Caco-2 (cell line): ENCODE measurements around the gene DNAH2. TPM values are rescaled to one million over a fixed set of nuclear protein-coding genes. Genes with fewer than 3 reads are reported as not detected.
A peak's percentile ranks its signal among the peaks of the same experiment; 100 is the strongest.

Experiments
- BruUV-seq: library from RNA; stranded (reverse); fragments of 400-500 nt; replicated peaks from 2 replicates; lab custom pipeline; 2021; lab: Mats Ljungman, UMichigan
- CTCF ChIA-PET: fragments of 300-600 bp; sonication (Branson Sonifier 250); formaldehyde crosslinking; loops from one replicate; lab custom pipeline; 2022; ENCODE audit warnings: antibody characterized with exemption; lab: Charles Lee
- POLR2A ChIA-PET: fragments of 300-600 bp; sonication (Branson Sonifier 250); formaldehyde crosslinking; loops from one replicate; lab custom pipeline; 2022; ENCODE audit warnings: antibody characterized with exemption; lab: Charles Lee
- DNase-seq, 2 experiments: peaks; one replicate each; pipeline versions ENCODE4 v3.0.0 to v3.0.0-alpha.2; 2020 to 2022
- H3K27me3 ChIP-seq: replicated peaks from 2 replicates; pipeline ENCODE4 v1.6.0; 2011; ENCODE audit warnings: low read length; ENCODE audit not compliant: control insufficient read depth, insufficient read depth
- H3K36me3 ChIP-seq: 2 replicates; pipeline ENCODE4 v1.5.1; 2011; ENCODE audit warnings: low read length; ENCODE audit not compliant: control insufficient read depth, insufficient read depth
- H3K4me1 ChIP-seq: fragments of 250-450 bp; sonication (Bioruptor Pico); 2 replicates; pipeline ENCODE4 v1.5.1; 2020; ENCODE audit warnings: mild to moderate bottlenecking
- H3K4me3 ChIP-seq: 2 replicates; pipeline ENCODE4 v1.5.1; 2011; ENCODE audit warnings: low read depth, mild to moderate bottlenecking, control low read depth, low read length
- H3K9me3 ChIP-seq: fragments of 250-450 bp; sonication (Bioruptor Pico); 2 replicates; pipeline ENCODE4 v1.5.1; 2020; ENCODE audit warnings: mild to moderate bottlenecking, moderate library complexity
- H3K27ac Mint-ChIP-seq: one replicate; pipeline ENCODE4 v1.8.0; 2022; ENCODE audit warnings: mixed read lengths; ENCODE audit not compliant: unreplicated experiment
- H3K27me3 Mint-ChIP-seq: one replicate; pipeline ENCODE4 v1.8.0; 2022; ENCODE audit warnings: mixed read lengths; ENCODE audit not compliant: insufficient read depth, unreplicated experiment
- H3K36me3 Mint-ChIP-seq: one replicate; pipeline ENCODE4 v1.8.0; 2022; ENCODE audit warnings: mild to moderate bottlenecking, mixed read lengths; ENCODE audit not compliant: insufficient read depth, unreplicated experiment
- H3K4me1 Mint-ChIP-seq: one replicate; pipeline ENCODE4 v1.8.0; 2022; ENCODE audit warnings: low read depth, mixed read lengths; ENCODE audit not compliant: unreplicated experiment
- H3K4me3 Mint-ChIP-seq: one replicate; pipeline ENCODE4 v1.8.0; 2022; ENCODE audit warnings: mild to moderate bottlenecking, moderate library complexity, mixed read lengths; ENCODE audit not compliant: unreplicated experiment
- H3K9me3 Mint-ChIP-seq: one replicate; pipeline ENCODE4 v1.8.0; 2022; ENCODE audit warnings: mixed read lengths; ENCODE audit not compliant: unreplicated experiment
- intact Hi-C: fragments of 100-400 bp; cut with micrococcal nuclease; formaldehyde crosslinking; loops from one replicate; pipeline ENCODE4 v1.10.0; 2022; ENCODE audit not compliant: unreplicated experiment
- total RNA-seq: library from RNA; stranded (reverse); gene quantifications from 2 replicates; pipeline ENCODE4 v1.2.3, GENCODE V29; 2022
- TF ChIP-seq, protein P1 (sequence below), 2 experiments: fragments of 200-600 bp in 1 of 2; IDR thresholded peaks; 1 replicate in 1 of 2; 2 replicates in 1 of 2; pipeline versions ENCODE4 v1.5.1 to v1.8.0; 2011 to 2022; ENCODE audit warnings: antibody characterized with exemption in 1 of 2, control low read depth in 1 of 2, inconsistent platforms in 1 of 2, low read depth in 1 of 2, low read length in 1 of 2, mild to moderate bottlenecking in 1 of 2, moderate library complexity in 1 of 2; ENCODE audit not compliant: insufficient read depth in 1 of 2, severe bottlenecking in 1 of 2, unreplicated experiment in 1 of 2

The DNAH2 gene
- total RNA-seq, 1 experiment from 2014 or later = 1.9 TPM

DNA sequence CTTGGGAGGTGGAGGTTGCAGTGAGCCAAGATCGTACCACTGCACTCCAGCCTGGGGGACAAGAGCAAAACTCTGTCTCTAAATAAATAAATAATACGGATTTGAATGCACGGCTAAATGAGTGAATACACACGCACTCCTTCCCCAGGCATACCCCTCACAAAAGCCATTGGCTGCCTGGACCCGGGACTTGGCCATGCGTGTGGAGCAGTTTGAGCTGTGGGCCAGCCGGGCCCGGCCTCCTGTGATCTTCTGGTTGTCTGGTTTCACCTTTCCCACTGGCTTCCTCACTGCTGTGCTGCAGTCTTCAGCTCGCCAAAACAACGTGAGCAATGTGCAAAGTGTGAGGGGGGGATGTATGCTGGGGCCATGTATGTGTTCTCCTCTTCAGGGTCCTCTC lies 114.9 kb downstream of the DNAH2 start:
- peaks cover 5% of the 10 kb centered on the region for H3K4me1 Mint-ChIP-seq
- POLR2A ChIA-PET = no interaction called here
- TF ChIP-seq, protein P1, sequence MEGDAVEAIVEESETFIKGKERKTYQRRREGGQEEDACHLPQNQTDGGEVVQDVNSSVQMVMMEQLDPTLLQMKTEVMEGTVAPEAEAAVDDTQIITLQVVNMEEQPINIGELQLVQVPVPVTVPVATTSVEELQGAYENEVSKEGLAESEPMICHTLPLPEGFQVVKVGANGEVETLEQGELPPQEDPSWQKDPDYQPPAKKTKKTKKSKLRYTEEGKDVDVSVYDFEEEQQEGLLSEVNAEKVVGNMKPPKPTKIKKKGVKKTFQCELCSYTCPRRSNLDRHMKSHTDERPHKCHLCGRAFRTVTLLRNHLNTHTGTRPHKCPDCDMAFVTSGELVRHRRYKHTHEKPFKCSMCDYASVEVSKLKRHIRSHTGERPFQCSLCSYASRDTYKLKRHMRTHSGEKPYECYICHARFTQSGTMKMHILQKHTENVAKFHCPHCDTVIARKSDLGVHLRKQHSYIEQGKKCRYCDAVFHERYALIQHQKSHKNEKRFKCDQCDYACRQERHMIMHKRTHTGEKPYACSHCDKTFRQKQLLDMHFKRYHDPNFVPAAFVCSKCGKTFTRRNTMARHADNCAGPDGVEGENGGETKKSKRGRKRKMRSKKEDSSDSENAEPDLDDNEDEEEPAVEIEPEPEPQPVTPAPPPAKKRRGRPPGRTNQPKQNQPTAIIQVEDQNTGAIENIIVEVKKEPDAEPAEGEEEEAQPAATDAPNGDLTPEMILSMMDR (IDR thresholded peaks at IDR 0.05; ENCODE audit: insufficient read depth in 1 of 2, low read depth in 1 of 2, low read length in 1 of 2, severe bottlenecking in 1 of 2, unreplicated experiment in 1 of 2) = no peak
- no peak overlapping the region for H3K4me3 ChIP-seq
- DNase-seq = no peak
- H3K9me3 Mint-ChIP-seq = no peaks in the 10 kb centered on the region
- no peak overlapping the region for H3K27ac Mint-ChIP-seq
- H3K27me3 Mint-ChIP-seq = no peaks in the 10 kb centered on the region
- no peaks in the 10 kb centered on the region for H3K36me3 ChIP-seq
- CTCF ChIA-PET = interaction anchor here (0.6 to 0.9 kb wide), 2 partner anchors 25 to 89 kb away, joined by 3 to 8 read pairs; partner anchors contain the start of gene NAA38
- H3K9me3 ChIP-seq = no peaks in the 10 kb centered on the region
- H3K4me1 ChIP-seq = 0 out of 2 replicates have a peak, but pooled peaks cover 5% of the 10 kb centered on the region
- intact Hi-C loops = no loop called here
- H3K4me3 Mint-ChIP-seq = no peak overlapping the region
- no peaks in the 10 kb centered on the region for H3K27me3 ChIP-seq
- BruUV-seq = no TSS peak
- peaks cover 31% of the 10 kb centered on the region for H3K36me3 Mint-ChIP-seq

DNA sequence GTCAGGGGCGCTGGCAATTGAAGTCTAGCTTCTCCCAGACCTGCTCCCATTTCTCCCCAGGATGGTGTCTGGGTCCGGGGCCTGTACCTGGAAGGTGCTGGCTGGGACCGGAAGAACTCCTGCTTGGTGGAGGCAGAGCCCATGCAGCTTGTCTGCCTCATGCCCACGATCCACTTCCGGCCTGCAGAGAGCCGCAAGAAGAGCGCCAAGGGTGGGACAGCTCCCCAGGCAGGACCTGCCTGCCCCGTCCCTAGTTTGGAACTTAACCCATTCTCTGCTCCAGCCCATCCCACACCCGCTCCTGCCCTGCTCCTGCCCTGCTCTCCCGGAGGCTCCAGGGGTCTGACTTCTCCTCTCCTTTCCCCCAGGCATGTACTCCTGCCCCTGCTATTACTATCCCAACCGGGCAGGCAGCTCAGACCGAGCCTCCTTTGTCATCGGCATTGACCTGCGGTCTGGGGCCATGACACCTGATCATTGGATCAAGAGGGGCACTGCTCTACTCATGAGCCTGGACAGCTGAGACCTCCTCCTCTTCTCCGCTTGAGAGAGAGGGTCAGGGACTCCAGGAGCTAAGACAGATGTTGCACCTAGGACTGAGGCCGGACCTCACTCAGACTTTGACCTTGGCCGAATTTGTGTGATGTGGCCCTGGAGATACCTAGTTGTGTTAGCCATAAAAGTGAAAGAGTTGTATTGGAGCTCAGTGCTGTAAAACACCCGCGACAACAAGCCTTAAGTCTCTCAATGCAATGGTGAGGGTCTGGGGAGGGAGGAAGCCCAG lies 115.7 kb downstream of the DNAH2 start:
- Mint-ChIP-seq H3K4me3 (peak overlapping the region; percentile 98), H3K4me1 (peaks cover 5% of the 10 kb centered on the region), H3K36me3 (peaks cover 31% of the 10 kb centered on the region), H3K9me3 (no peaks in the 10 kb centered on the region), H3K27me3 (no peaks in the 10 kb centered on the region), H3K27ac (peak overlapping the region; percentile 99)
- intact Hi-C loops = loop anchor here (1.0 kb wide), 1 partner anchor 8 kb away; no protein-coding TSS in a partner anchor
- ChIA-PET CTCF (interaction anchor here (0.6 to 1.4 kb wide), 5 partner anchors 24 to 100 kb away, joined by 3 to 8 read pairs (median 5); partner anchors contain the start of gene NAA38), POLR2A (interaction anchor here (0.5 to 1.0 kb wide), 3 partner anchors 24 to 182 kb away, joined by 3 to 4 read pairs (median 3); partner anchors contain the start of gene NAA38)
- no peak for DNase-seq
- TF ChIP-seq, protein P1 (IDR thresholded peaks at IDR 0.05; ENCODE audit: insufficient read depth in 1 of 2, low read depth in 1 of 2, low read length in 1 of 2, severe bottlenecking in 1 of 2, unreplicated experiment in 1 of 2) = no peak
- BruUV-seq = no TSS peak
- Histone ChIP-seq H3K9me3 (no peaks in the 10 kb centered on the region), H3K36me3 (no peaks in the 10 kb centered on the region), H3K4me3 (peak overlapping the region; percentile 24), H3K4me1 (0 out of 2 replicates have a peak, but pooled peaks cover 5% of the 10 kb centered on the region), H3K27me3 (no peaks in the 10 kb centered on the region)

DNA sequence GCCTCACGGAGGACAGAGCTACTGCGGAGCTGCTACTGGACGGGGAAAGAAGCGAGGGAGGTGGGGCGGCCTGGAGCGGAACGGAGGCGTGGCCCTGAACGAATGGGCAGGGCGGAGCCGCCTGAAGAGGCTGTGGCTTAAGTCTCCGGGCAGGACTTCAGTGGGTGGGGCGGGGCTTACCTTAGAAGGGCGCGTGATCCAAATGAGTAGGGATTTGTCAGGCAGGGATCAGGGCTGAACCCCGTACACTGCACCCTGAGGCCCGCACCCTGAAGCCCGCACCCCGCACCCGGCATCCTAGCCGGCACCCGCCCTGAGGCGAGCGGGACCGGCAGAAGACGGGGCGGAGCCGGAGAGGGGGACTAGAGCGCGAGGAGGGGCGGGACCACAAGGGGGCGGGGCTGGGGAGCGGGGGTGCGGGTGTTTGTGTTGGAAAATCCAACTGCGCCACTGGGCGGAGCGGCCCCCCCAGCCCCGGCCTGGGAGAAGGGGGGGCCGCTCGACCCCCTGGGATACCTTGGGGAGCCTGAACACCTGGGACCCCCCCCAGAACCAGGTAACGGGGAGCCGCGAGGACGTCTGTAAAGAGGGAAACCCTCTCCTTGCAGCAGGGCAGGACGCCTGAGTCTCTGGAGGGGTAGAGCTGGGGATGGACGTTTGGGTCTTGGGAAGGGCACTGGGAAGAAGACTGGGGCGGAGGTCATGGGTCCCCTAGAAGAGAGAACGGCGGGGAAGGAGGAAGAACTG lies 116.4 kb downstream of the DNAH2 start, which contains the start of gene KDM6B:
KDM6B (plus strand) TSS at position 423 of the 747 bp plus-strand sequence. CDS start 11,338 bp downstream, outside the sequence.
- peaks cover 11% of the 10 kb centered on the region for H3K4me1 ChIP-seq
- H3K9me3 ChIP-seq = no peaks in the 10 kb centered on the region
- intact Hi-C loops = loop anchor here (1.0 kb wide), 1 partner anchor 7 kb away; no protein-coding TSS in a partner anchor
- Mint-ChIP-seq H3K36me3 (peaks cover 39% of the 10 kb centered on the region), H3K9me3 (no peaks in the 10 kb centered on the region), H3K4me3 (peak within 1 kb of the TSS; percentile 98), H3K27me3 (no peaks in the 10 kb centered on the region), H3K27ac (peak within 1 kb of the TSS; percentile 99), H3K4me1 (peaks cover 12% of the 10 kb centered on the region)
- no peaks in the 10 kb centered on the region for H3K27me3 ChIP-seq
- ChIA-PET POLR2A (interaction anchor here (0.5 to 1.8 kb wide), 4 partner anchors 11 to 182 kb away, joined by 3 to 8 read pairs (median 4); partner anchors contain the start of gene NAA38), CTCF (interaction anchor here (0.6 to 1.4 kb wide), 4 partner anchors 23 to 100 kb away, joined by 3 to 8 read pairs (median 5); partner anchors contain the start of gene NAA38)
- no peaks in the 10 kb centered on the region for H3K36me3 ChIP-seq
- DNase-seq = peak; percentile 83
- H3K4me3 ChIP-seq = peak within 1 kb of the TSS; percentile 61
- BruUV-seq = no TSS peak
- TF ChIP-seq, protein P1 (IDR thresholded peaks at IDR 0.05; ENCODE audit: insufficient read depth in 1 of 2, low read depth in 1 of 2, low read length in 1 of 2, severe bottlenecking in 1 of 2, unreplicated experiment in 1 of 2) = no peak
